Lower leg skin (tissue), 3 donors: Measurements from ENCODE around the gene AVPR2.

ENCODE experiments used
- POLR2A ChIP-seq, 2 donors: fragments of 450-650 bp; IDR thresholded peaks; one replicate each; pipeline ENCODE4 v1.6.1; 2016 to 2017; ENCODE audit warnings: antibody characterized with exemption in 2 of 2, mild to moderate bottlenecking in 1 of 2, moderate library complexity in 1 of 2
- TF ChIP-seq, protein P1 (sequence below), 3 donors: fragments of 450-650 bp; IDR thresholded peaks; one replicate each; pipeline ENCODE4 v1.5.1; 2016; ENCODE audit warnings: antibody characterized with exemption in 3 of 3, mild to moderate bottlenecking in 3 of 3, moderate library complexity in 2 of 3

DNA sequence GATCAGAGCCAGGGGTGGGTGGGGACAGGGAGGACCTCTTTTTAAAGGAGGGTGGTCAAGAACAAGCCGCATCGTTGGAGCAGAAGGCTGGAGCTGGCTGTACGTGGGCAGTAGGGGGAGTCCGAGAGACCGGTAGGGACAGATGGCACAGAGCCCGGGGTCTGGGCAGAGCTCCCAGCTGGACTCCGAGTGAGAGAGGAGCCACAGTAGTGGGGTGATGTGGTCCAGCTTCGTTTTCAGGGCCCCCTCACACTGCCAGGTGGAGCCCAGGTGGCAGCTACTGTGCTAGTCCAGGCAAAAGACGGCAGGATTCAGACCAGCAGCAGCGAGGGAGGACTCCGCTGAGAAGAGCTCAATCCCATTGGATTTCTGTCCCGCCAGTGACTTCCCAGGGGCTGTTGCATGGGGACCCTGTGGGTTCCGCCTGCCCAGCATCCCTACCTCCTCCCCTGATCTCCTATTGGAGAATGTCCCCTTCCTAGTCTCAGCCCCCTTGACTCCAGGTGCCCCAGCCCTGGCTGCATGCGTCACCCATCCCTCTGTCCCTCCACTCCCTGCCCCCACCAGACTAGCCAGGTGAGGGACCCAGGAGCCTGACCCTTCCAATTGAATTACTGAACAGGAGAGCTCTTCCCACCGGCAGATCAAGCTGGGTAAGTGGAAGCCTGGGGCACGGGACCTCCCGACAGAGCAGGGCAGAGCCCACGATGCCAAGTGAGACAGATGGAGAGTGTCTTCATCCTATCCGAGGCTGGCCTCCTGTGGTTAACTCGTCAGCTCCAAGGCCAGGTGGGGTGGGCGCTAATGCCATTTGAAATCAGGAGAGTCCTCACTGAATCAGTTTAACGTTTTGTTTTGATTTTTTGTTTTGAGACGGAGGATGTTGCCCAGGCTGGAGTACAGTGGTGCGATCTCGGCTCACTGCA is 18.7 kb downstream of the AVPR2 start:
- TF ChIP-seq, protein P1, sequence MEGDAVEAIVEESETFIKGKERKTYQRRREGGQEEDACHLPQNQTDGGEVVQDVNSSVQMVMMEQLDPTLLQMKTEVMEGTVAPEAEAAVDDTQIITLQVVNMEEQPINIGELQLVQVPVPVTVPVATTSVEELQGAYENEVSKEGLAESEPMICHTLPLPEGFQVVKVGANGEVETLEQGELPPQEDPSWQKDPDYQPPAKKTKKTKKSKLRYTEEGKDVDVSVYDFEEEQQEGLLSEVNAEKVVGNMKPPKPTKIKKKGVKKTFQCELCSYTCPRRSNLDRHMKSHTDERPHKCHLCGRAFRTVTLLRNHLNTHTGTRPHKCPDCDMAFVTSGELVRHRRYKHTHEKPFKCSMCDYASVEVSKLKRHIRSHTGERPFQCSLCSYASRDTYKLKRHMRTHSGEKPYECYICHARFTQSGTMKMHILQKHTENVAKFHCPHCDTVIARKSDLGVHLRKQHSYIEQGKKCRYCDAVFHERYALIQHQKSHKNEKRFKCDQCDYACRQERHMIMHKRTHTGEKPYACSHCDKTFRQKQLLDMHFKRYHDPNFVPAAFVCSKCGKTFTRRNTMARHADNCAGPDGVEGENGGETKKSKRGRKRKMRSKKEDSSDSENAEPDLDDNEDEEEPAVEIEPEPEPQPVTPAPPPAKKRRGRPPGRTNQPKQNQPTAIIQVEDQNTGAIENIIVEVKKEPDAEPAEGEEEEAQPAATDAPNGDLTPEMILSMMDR (IDR thresholded peaks at IDR 0.05), result no peak
- TF ChIP-seq POLR2A (IDR thresholded peaks at IDR 0.05), result no peak
